ENCODE measurements around the gene TRIOBP.

The TRIOBP gene

GRCh38 chr22:37818409-37819104, 121.7 kb downstream of the TRIOBP start:
- Histone ChIP-seq H3K36me3 (ENCODE audit: control insufficient read depth, insufficient read depth, low read length) (peaks cover 4% of the 10 kb centered on the region), H3K27me3 (replicated peaks; ENCODE audit: control insufficient read depth, insufficient read depth, low read length) (peaks cover 2% of the 10 kb centered on the region; the same call in 1 of the 2 replicates), H3K4me3 (replicated peaks; ENCODE audit: low read depth, low read length) (peak overlapping the region; percentile 27)
- peak; percentile 68 for DNase-seq (ENCODE audit: extremely low read depth, insufficient read length)
- peak; percentile 38 for TF ChIP-seq CTCF (IDR thresholded peaks at IDR 0.05; ENCODE audit: insufficient read depth, low read length, poor library complexity, severe bottlenecking)

- no peak for TF ChIP-seq CTCF (IDR thresholded peaks at IDR 0.05; ENCODE audit: insufficient read depth, low read length, poor library complexity, severe bottlenecking)
- no peak for DNase-seq (ENCODE audit: extremely low read depth, insufficient read length)
- peaks cover 3% of the 10 kb centered on the region; the same call in 1 of the 2 replicates for H3K36me3 ChIP-seq (ENCODE audit: control insufficient read depth, insufficient read depth, low read length)
- no peak overlapping the region for H3K4me3 ChIP-seq (replicated peaks; ENCODE audit: low read depth, low read length)
- H3K27me3 ChIP-seq (replicated peaks; ENCODE audit: control insufficient read depth, insufficient read depth, low read length) = peaks cover 2% of the 10 kb centered on the region; the same call in 1 of the 2 replicates
These were observed 122.2 kb downstream of the TRIOBP start for GRCh38 chr22:37819105-37819433.

DNA sequence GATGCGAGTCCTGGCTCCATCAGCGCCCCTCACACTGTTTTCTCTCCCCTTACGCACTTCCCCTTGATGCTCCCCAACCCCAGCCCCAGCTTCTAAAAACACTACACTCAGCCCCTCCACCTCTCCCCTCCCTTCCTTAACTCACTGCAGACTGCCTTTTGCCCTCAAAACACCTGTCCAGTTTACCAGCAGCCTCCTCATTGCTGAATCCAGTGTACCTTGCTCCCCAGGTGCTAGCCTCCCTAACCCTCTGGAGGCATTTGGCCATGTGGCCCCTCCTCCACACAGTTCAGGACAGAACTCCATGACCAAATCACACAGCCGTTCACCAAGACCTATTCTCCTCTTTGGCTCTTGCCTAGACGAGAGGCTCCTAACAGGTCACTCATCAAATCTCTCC, 123.5 kb downstream of the TRIOBP start:
- H3K36me3 ChIP-seq (ENCODE audit: control insufficient read depth, insufficient read depth, low read length) = no peaks in the 10 kb centered on the region; the same call in 1 of the 2 replicates
- H3K4me3 ChIP-seq (replicated peaks; ENCODE audit: low read depth, low read length) = no peak overlapping the region
- no peak for DNase-seq (ENCODE audit: extremely low read depth, insufficient read length)
- peaks cover 2% of the 10 kb centered on the region; the same call in 1 of the 2 replicates for H3K27me3 ChIP-seq (replicated peaks; ENCODE audit: control insufficient read depth, insufficient read depth, low read length)
- no peak for TF ChIP-seq CTCF (IDR thresholded peaks at IDR 0.05; ENCODE audit: insufficient read depth, low read length, poor library complexity, severe bottlenecking)

DNA sequence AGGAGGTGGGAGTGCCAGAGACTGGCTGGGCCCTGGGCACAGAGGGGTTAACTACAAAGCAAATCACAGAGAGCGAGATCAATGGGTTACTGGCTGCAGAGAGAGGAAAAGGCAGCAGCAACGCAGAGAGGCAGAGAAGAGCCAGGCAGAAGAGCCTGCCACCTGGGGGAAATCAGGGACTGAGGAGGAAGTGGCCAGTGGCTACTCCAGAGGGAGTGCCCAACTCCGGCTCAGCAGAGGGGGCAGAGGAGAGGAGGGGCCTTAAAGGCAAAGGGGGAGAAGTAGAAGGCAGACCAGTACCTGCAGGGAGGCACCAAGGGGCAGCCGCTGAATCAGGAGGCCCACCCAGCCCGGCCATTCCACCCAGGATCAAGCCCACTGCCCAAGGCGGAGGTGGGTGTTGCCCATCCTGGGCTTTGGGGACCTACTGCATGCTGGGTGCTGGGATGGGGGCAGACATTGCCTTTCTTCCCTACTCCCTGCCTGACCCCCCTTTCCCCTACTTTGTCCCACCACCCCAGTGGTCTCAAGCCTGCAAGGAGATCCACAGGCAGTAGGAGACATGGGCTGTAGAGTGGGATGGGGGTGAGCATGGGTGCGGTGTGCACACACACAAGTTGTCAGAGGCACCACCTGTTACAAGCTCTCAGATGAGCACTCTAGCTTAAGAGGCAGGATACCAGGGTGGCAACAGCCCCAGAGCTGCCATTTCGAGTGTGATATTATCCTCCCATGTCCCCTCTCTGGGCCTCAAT, 125.4 kb downstream of the TRIOBP start:
- no peak for TF ChIP-seq CTCF (IDR thresholded peaks at IDR 0.05; ENCODE audit: insufficient read depth, low read length, poor library complexity, severe bottlenecking)
- H3K27me3 ChIP-seq (replicated peaks; ENCODE audit: control insufficient read depth, insufficient read depth, low read length) = peaks cover 2% of the 10 kb centered on the region; the same call in 1 of the 2 replicates
- H3K36me3 ChIP-seq (ENCODE audit: control insufficient read depth, insufficient read depth, low read length) = no peaks in the 10 kb centered on the region
- H3K4me3 ChIP-seq (replicated peaks; ENCODE audit: low read depth, low read length) = no peak overlapping the region
- no peak for DNase-seq (ENCODE audit: extremely low read depth, insufficient read length)

GRCh38 chr22:37823134-37823985, 126.5 kb downstream of the TRIOBP start, which contains the start of gene GALR3:
GALR3 (plus strand) TSS chr22:37823382; CDS start chr22:37823407, 25 bp downstream.
- peaks cover 2% of the 10 kb centered on the region; the same call in 1 of the 2 replicates for H3K27me3 ChIP-seq (replicated peaks; ENCODE audit: control insufficient read depth, insufficient read depth, low read length)
- H3K36me3 ChIP-seq (ENCODE audit: control insufficient read depth, insufficient read depth, low read length) = no peaks in the 10 kb centered on the region
- DNase-seq (ENCODE audit: extremely low read depth, insufficient read length) = no peak
- no peak for TF ChIP-seq CTCF (IDR thresholded peaks at IDR 0.05; ENCODE audit: insufficient read depth, low read length, poor library complexity, severe bottlenecking)
- H3K4me3 ChIP-seq (replicated peaks; ENCODE audit: low read depth, low read length) = no peak within 1 kb of the TSS

Data from GM06990 (cell line).